Trophoblast cell (in vitro differentiated cells and primary cell): ENCODE measurements around the gene SPATS2.

Source experiments
- DNase-seq, 2 donors: peaks; one replicate each; pipeline ENCODE4 v3.0.0-alpha.2; 2016
- H2AFZ ChIP-seq: 2 replicates; pipeline ENCODE4 v1.6.1; 2013; ENCODE audit warnings: low read length, moderate library complexity, mild to moderate bottlenecking; ENCODE audit not compliant: insufficient read depth, poor library complexity
- H2AK5ac ChIP-seq: 2 replicates; pipeline ENCODE4 v1.6.1; 2013; ENCODE audit warnings: mild to moderate bottlenecking, low read length
- H2BK120ac ChIP-seq: 2 replicates; pipeline ENCODE4 v1.6.1; 2013; ENCODE audit warnings: low read length, mild to moderate bottlenecking, moderate library complexity; ENCODE audit not compliant: insufficient read depth, poor library complexity
- H2BK12ac ChIP-seq: 2 replicates; pipeline ENCODE4 v1.6.1; 2013; ENCODE audit warnings: mild to moderate bottlenecking, low read length, moderate library complexity
- H2BK5ac ChIP-seq: 2 replicates; pipeline ENCODE4 v1.6.1; 2013; ENCODE audit warnings: low read length, low read depth, moderate library complexity, mild to moderate bottlenecking; ENCODE audit not compliant: poor library complexity
- H3K14ac ChIP-seq: 2 replicates; pipeline ENCODE4 v1.6.1; 2013; ENCODE audit warnings: mild to moderate bottlenecking, low read length
- H3K18ac ChIP-seq: 2 replicates; pipeline ENCODE4 v1.6.1; 2013; ENCODE audit warnings: mild to moderate bottlenecking, low read length
- H3K23ac ChIP-seq: 2 replicates; pipeline ENCODE4 v1.6.1; 2013; ENCODE audit warnings: low read length
- H3K27ac ChIP-seq: 2 replicates; pipeline ENCODE4 v1.5.1; 2013; ENCODE audit warnings: low read depth, mild to moderate bottlenecking, inconsistent platforms, low read length, moderate library complexity
- H3K27me3 ChIP-seq: 2 replicates; pipeline ENCODE4 v1.6.1; 2013; ENCODE audit warnings: inconsistent platforms, mild to moderate bottlenecking, low read length, moderate library complexity; ENCODE audit not compliant: insufficient read depth
- H3K36me3 ChIP-seq, 2 experiments: 1 replicate in 1 of 2; 2 replicates in 1 of 2; pipeline ENCODE4 v1.6.1; 2013; ENCODE audit warnings: low read length in 2 of 2, mild to moderate bottlenecking in 2 of 2, moderate library complexity in 1 of 2; ENCODE audit not compliant: insufficient read depth in 2 of 2, control insufficient read depth in 1 of 2
- H3K4ac ChIP-seq: 2 replicates; pipeline ENCODE4 v1.6.1; 2013; ENCODE audit warnings: low read depth, mild to moderate bottlenecking, low read length, moderate library complexity
- H3K4me1 ChIP-seq, 2 experiments: 1 replicate in 1 of 2; 2 replicates in 1 of 2; pipeline ENCODE4 v1.6.1; 2013; ENCODE audit warnings: low read length in 2 of 2, mild to moderate bottlenecking in 2 of 2, moderate library complexity in 1 of 2; ENCODE audit not compliant: insufficient read depth in 2 of 2, control insufficient read depth in 1 of 2
- H3K4me2 ChIP-seq: 2 replicates; pipeline ENCODE4 v1.6.1; 2013; ENCODE audit warnings: inconsistent platforms, mild to moderate bottlenecking, low read length, moderate library complexity
- H3K4me3 ChIP-seq: 2 replicates; pipeline ENCODE4 v1.5.1; 2013; ENCODE audit warnings: mild to moderate bottlenecking, low read depth, low read length, inconsistent platforms
- H3K79me1 ChIP-seq: one replicate; pipeline ENCODE4 v1.6.1; 2013; ENCODE audit warnings: low read length
- H3K79me2 ChIP-seq: 2 replicates; pipeline ENCODE4 v1.6.1; 2013; ENCODE audit warnings: low read length, mild to moderate bottlenecking; ENCODE audit not compliant: control insufficient read depth, insufficient read depth, poor library complexity
- H3K9ac ChIP-seq: 2 replicates; pipeline ENCODE4 v1.6.1; 2013; ENCODE audit warnings: mild to moderate bottlenecking, low read length
- H3K9me3 ChIP-seq: 2 replicates; pipeline ENCODE4 v1.6.1; 2013; ENCODE audit warnings: low read depth, mild to moderate bottlenecking, control low read depth, inconsistent platforms, low read length; ENCODE audit not compliant: insufficient read depth
- H4K12ac ChIP-seq: 2 replicates; pipeline ENCODE4 v1.6.1; 2013; ENCODE audit warnings: low read depth, mild to moderate bottlenecking, low read length, moderate library complexity
- H4K8ac ChIP-seq: 2 replicates; pipeline ENCODE4 v1.6.1; 2013; ENCODE audit warnings: low read depth, mild to moderate bottlenecking, low read length, moderate library complexity
- H4K91ac ChIP-seq: one replicate; pipeline ENCODE4 v1.6.1; 2013; ENCODE audit warnings: low read depth, mild to moderate bottlenecking, low read length, moderate library complexity
- WGBS: extraction: QIAGEN DNeasy Blood & Tissue Kit; methylation state at CpG from one replicate; pipeline ENCODE4 v1.1.7; 2013; ENCODE audit warnings: missing lambda C conversion rate; ENCODE audit not compliant: insufficient read length, insufficient coverage; ENCODE audit errors: extremely low coverage; 5-methylcytosine and 5-hydroxymethylcytosine counted together

SPATS2 gene

GRCh38 chr12:49347311-49348193 is 19.7 kb upstream of the SPATS2 start:
- H3K27me3 ChIP-seq: peaks cover 46% of the 10 kb centered on the region
- H3K4ac ChIP-seq: no peak overlapping the region
- H3K4me3 ChIP-seq: no peak overlapping the region
- DNase-seq: peak in 1 of 2 donors; percentile 71
- no peak overlapping the region for H2AK5ac ChIP-seq
- no peak overlapping the region for H4K91ac ChIP-seq
- H3K4me2 ChIP-seq: peak overlapping the region; percentile 51
- H3K79me1 ChIP-seq: no peaks in the 10 kb centered on the region
- H3K9me3 ChIP-seq: peaks cover 8% of the 10 kb centered on the region
- no peak overlapping the region for H3K9ac ChIP-seq
- H3K18ac ChIP-seq: no peak overlapping the region
- no peak overlapping the region for H2BK12ac ChIP-seq
- no peaks in the 10 kb centered on the region for H3K79me2 ChIP-seq
- H3K36me3 ChIP-seq: no peaks in the 10 kb centered on the region
- no peak overlapping the region for H3K23ac ChIP-seq
- no peak overlapping the region for H2AFZ ChIP-seq
- no peak overlapping the region for H2BK120ac ChIP-seq
- no CpG with 5 or more reads among the region's 37 CpGs for WGBS
- no peak overlapping the region for H2BK5ac ChIP-seq
- H3K4me1 ChIP-seq: peaks cover 17 to 22% of the 10 kb centered on the region in 2 experiments
- no peak overlapping the region for H3K27ac ChIP-seq
- H4K8ac ChIP-seq: no peak overlapping the region
- H4K12ac ChIP-seq: no peak overlapping the region
- no peak overlapping the region for H3K14ac ChIP-seq

GRCh38 chr12:49348781-49349180 is 18.5 kb upstream of the SPATS2 start:
- H3K4me2 ChIP-seq: no peak overlapping the region

GRCh38 chr12:49349266-49349665 is 18.0 kb upstream of the SPATS2 start:
- no peak overlapping the region for H3K9ac ChIP-seq
- no peaks in the 10 kb centered on the region for H3K79me2 ChIP-seq
- H3K27ac ChIP-seq: no peak overlapping the region
- H3K23ac ChIP-seq: no peak overlapping the region
- peaks cover 29% of the 10 kb centered on the region for H3K27me3 ChIP-seq
- H2AK5ac ChIP-seq: no peak overlapping the region
- no peak overlapping the region for H2BK5ac ChIP-seq
- H3K36me3 ChIP-seq: no peaks in the 10 kb centered on the region
- no peak overlapping the region for H2BK120ac ChIP-seq
- no peak overlapping the region for H3K18ac ChIP-seq
- H2BK12ac ChIP-seq: no peak overlapping the region
- H4K8ac ChIP-seq: no peak overlapping the region
- H3K79me1 ChIP-seq: no peaks in the 10 kb centered on the region
- H3K4ac ChIP-seq: no peak overlapping the region
- no peak overlapping the region for H3K14ac ChIP-seq
- WGBS: no CpG with 5 or more reads among the region's 11 CpGs
- H4K91ac ChIP-seq: no peak overlapping the region
- DNase-seq: no peak
- no peak overlapping the region for H3K4me2 ChIP-seq
- no peak overlapping the region for H4K12ac ChIP-seq
- H2AFZ ChIP-seq: no peak overlapping the region
- no peak overlapping the region for H3K4me3 ChIP-seq
- H3K4me1 ChIP-seq: peaks cover 12 to 15% of the 10 kb centered on the region in 2 experiments
- H3K9me3 ChIP-seq: peaks cover 7% of the 10 kb centered on the region

More at GRCh38 chr12:49348781-49349180, 18.5 kb upstream of the SPATS2 start:
- H2BK12ac ChIP-seq: no peak overlapping the region
- no peak overlapping the region for H4K8ac ChIP-seq
- H3K9me3 ChIP-seq: peaks cover 7% of the 10 kb centered on the region
- H4K12ac ChIP-seq: no peak overlapping the region
- H2BK5ac ChIP-seq: no peak overlapping the region
- peaks cover 12 to 15% of the 10 kb centered on the region in 2 experiments for H3K4me1 ChIP-seq
- DNase-seq: no peak
- H3K4ac ChIP-seq: no peak overlapping the region
- no peak overlapping the region for H2AK5ac ChIP-seq
- H3K9ac ChIP-seq: no peak overlapping the region
- H3K36me3 ChIP-seq: no peaks in the 10 kb centered on the region
- peaks cover 34% of the 10 kb centered on the region for H3K27me3 ChIP-seq
- H3K79me2 ChIP-seq: no peaks in the 10 kb centered on the region
- no peak overlapping the region for H2AFZ ChIP-seq
- no CpG with 5 or more reads among the region's 5 CpGs for WGBS
- H3K23ac ChIP-seq: no peak overlapping the region
- H3K18ac ChIP-seq: no peak overlapping the region
- H4K91ac ChIP-seq: no peak overlapping the region
- H3K4me3 ChIP-seq: no peak overlapping the region
- no peaks in the 10 kb centered on the region for H3K79me1 ChIP-seq
- no peak overlapping the region for H2BK120ac ChIP-seq
- H3K27ac ChIP-seq: no peak overlapping the region
- no peak overlapping the region for H3K14ac ChIP-seq

GRCh38 chr12:49352351-49352750 is 14.9 kb upstream of the SPATS2 start:
- DNase-seq: no peak
- no peak overlapping the region for H3K4me2 ChIP-seq
- no peak overlapping the region for H3K14ac ChIP-seq
- no peaks in the 10 kb centered on the region for H3K36me3 ChIP-seq
- H3K4ac ChIP-seq: no peak overlapping the region
- no peak overlapping the region for H3K23ac ChIP-seq
- no peaks in the 10 kb centered on the region for H3K79me2 ChIP-seq
- H3K27me3 ChIP-seq: peaks cover 2% of the 10 kb centered on the region
- H3K4me3 ChIP-seq: no peak overlapping the region
- H3K9me3 ChIP-seq: peaks cover 3% of the 10 kb centered on the region
- no peak overlapping the region for H4K12ac ChIP-seq
- no peak overlapping the region for H2AK5ac ChIP-seq
- no peak overlapping the region for H4K91ac ChIP-seq
- H3K18ac ChIP-seq: no peak overlapping the region
- H4K8ac ChIP-seq: no peak overlapping the region
- H2BK12ac ChIP-seq: no peak overlapping the region
- H2AFZ ChIP-seq: no peak overlapping the region
- H2BK5ac ChIP-seq: no peak overlapping the region
- no peak overlapping the region for H2BK120ac ChIP-seq
- no CpG with 5 or more reads among the region's 2 CpGs for WGBS
- H3K27ac ChIP-seq: no peak overlapping the region
- no peak overlapping the region for H3K9ac ChIP-seq
- H3K4me1 ChIP-seq: peaks cover 3 to 5% of the 10 kb centered on the region in 2 experiments
- H3K79me1 ChIP-seq: no peaks in the 10 kb centered on the region
